Measurements from ENCODE around the gene CERS5.

Gene CERS5

DNA sequence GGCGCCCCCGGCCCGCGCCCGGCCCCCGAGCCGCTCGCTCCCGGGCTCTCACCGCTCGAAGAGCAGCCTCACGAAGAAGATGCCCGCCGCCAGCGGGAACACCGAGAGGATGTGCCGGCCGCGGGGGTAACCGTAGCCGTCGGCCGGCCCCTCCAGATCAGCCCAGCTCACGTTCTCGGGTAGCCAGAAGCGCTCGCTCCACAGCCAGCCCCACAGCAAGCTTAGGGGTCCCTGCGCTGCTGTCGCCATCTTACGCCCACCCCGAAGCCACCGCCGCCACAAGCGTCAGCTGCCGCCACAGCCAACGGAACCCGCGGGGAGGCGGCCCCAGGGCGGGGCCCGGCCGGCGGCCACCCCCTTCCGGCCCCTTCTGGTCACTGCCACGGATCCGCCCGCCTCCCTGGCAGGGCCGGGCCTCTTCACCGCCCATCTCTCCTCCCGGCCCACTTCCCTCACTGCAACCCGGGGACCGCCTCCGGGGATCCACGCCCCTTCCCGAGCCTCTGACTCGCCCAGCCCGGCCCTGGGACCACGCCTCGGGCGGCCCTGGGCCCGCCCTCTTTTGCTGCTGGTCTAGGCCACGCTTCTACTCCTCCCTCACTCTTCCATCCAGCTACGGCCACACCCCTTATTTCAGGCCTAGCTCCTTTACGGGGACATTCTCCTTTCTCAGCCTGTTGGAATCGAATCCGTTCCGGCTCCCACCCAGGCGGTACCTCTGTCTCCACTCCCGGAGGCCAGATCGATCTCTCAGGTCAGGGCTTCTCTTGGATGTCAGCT is at the start of gene CERS5:
Gene CERS5, minus strand, starts transcription at position 321 of the 780 bp plus-strand sequence. Its CDS starts 72 bp downstream, at position 249.
- DNase-seq, result peak; percentile 95

- DNase-seq, result no peak
Observed at GRCh38 chr12:50215033-50215432, 47.9 kb upstream of the CERS5 start.

- DNase-seq, result no peak
Observed at GRCh38 chr12:50214018-50214417, 46.8 kb upstream of the CERS5 start.

DNA sequence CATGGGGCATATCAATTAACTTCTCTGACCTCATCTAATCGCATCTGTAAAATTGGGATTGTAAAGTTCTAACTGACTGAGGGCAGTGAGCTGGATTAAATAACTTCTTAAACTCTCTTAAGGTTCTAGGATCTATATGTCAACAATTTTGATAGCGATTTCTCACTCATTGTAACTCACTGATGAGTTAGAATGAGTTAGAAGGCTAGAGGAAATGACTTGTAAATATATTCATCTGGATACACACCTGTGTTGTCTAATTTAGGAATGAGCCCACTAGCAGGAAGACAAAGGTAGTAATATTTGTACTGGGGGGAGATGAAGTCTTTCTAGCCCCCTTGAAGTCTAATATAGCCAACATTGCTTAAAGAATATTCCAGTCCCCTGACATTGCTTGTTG is 46.3 kb upstream of the CERS5 start:
- DNase-seq, result no peak

DNA sequence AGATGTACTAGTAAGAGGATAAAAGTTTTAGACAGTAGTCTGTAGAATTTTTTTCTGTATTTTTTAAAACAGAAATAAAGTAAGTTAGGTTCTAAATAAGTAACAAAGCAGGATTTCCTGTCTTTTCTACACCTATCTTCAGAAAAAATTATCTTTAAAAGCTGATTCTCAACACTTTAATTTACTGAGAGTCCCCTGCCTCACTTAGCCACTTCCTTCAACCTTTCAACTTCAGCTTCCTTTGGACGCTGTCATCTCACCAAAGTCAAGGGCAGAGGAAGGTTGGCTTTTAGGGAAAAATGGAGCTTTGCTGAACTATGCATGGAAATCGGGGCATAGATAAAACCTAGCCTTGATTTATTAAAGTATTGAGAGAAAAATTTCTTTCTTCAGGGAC is 44.9 kb upstream of the CERS5 start:
- DNase-seq, result no peak

DNA sequence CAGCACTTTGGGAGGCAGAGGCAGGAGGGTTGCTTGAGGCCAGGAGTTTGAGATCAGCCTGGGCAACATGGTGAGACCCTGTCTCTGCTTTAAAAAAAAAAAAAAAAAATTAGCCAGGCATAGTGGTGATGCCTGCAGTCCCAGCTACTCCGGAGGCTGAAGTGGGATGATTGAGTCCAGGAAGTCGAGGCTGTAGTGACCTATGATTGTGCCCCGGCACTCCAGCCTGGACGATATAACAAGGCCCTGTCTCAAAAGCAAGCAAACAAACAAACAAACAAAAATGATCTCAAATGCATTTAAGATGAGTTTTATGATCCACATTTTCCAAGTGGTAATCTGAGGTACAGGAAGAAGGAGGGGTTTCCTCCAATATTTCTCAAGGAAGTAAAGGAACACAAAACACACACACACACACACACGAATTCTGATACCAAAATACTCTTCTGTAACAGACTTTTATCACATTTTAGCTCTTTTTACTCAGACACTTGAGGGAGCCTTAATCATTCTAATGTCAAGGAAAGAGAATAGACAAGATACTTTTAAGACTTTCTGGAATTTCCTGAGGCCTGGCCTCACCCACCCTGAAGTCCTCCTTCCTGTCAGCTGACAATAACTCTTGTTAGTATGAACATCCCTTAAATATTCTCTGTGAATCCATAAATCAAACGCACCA is 44.4 kb upstream of the CERS5 start:
- no peak for DNase-seq

GRCh38 chr12:50207424-50207823 is 40.3 kb upstream of the CERS5 start:
- no peak for DNase-seq

GRCh38 chr12:50205648-50206047 is 38.5 kb upstream of the CERS5 start:
- DNase-seq, result no peak

- DNase-seq, result no peak
Observed at GRCh38 chr12:50203691-50204090, 36.5 kb upstream of the CERS5 start.

DNA sequence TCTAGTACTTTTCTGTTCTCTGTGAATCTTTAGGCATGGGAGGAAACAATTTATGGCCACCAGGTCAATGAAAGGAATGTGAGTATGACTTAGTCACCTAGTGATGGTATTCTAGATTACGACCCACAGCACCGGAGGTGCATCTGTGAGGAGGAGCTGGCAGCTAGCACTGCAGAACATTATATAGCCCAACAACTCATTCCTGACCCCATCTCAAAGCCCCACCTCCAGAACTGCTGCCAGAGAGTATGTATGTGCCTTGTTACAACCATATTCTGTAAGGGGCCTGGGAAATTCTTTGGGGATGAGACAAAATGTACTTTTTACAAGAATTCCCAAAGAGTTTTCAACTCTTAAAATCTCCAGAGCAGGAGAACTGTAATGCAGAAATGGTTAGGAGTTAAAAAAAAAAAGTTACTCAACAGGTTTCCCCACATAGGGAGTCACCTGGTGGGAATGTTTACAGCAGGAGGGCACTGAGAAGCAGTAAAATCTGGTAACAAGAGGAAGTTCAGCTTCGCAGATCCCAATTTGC is 34.9 kb upstream of the CERS5 start:
- no peak for DNase-seq

GRCh38 chr12:50200552-50201273 is 33.5 kb upstream of the CERS5 start:
- no peak for DNase-seq

DNA sequence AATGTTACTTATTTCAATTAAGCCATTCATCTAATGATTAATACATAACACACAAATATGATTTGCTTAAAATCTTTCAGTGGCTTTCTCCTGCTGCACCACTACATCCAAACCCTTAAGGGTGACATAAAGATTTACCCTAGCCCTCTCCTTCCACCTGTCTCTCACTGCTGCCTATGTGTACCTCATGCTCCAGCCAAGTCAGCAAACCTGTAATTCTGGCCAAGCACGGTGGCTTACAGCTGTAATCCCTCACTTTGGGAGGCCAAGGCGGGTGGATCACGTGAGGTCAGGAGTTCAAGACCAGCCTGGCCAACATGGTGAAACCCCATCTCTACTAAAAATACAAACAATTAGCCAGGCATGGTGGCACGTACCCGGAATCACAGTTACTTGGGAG is 31.7 kb upstream of the CERS5 start:
- DNase-seq, result no peak

DNA sequence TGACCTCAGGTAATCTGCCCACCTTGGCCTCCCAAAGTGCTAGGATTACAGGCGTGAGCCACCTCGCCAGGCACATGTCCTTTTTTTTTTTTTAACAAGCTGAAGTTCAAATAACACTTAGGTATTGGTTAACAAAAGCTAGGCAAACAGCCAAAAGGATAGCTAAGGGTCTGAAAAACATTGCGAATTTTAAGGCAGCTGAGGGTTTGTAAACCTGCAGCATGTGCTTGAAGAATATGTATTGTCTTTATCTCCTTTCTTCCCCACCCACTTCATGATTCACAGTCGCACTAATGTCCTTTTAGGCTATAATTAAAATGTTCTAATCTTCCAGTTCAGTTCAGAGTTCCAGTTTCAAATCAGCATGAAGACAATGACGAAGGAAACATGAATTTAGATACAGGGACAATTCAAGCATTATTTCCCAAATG is 30.1 kb upstream of the CERS5 start:
- DNase-seq, result no peak

GRCh38 chr12:50196537-50196936 is 29.4 kb upstream of the CERS5 start:
- no peak for DNase-seq

GRCh38 chr12:50195832-50196231 is 28.7 kb upstream of the CERS5 start:
- DNase-seq, result no peak

GRCh38 chr12:50192908-50193307 is 25.7 kb upstream of the CERS5 start:
- no peak for DNase-seq

- DNase-seq, result no peak
Observed at GRCh38 chr12:50192236-50192635, 25.1 kb upstream of the CERS5 start.

GRCh38 chr12:50190859-50191258 is 23.7 kb upstream of the CERS5 start:
- no peak for DNase-seq

- no peak for DNase-seq
Observed at GRCh38 chr12:50188875-50189575, 21.9 kb upstream of the CERS5 start.

DNA sequence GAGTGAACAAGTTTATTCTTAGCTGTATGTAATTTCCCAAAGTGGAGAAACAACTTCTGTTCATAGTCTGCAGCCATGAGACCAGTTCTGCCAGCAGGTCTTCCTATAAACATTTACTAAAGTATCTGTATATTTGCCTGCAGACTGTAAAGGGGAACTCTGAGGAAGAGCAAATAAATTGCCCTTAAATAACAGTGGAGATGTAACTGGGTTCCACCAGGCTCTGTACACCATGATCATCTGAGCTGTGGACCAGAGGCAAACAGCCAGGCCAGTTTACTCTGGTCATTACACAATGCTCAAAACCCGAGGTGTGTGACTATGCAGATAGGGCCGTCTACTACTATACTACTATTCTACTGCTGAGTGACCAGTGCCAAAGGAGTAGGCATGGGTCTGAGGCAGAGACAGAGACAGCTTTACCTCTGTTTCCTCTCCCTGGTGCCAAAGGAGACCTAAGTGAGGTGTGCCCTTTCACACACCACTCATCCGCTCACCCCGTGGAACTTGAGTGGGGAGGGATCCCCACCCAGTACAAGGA is 21.1 kb upstream of the CERS5 start:
- DNase-seq, result no peak

DNA sequence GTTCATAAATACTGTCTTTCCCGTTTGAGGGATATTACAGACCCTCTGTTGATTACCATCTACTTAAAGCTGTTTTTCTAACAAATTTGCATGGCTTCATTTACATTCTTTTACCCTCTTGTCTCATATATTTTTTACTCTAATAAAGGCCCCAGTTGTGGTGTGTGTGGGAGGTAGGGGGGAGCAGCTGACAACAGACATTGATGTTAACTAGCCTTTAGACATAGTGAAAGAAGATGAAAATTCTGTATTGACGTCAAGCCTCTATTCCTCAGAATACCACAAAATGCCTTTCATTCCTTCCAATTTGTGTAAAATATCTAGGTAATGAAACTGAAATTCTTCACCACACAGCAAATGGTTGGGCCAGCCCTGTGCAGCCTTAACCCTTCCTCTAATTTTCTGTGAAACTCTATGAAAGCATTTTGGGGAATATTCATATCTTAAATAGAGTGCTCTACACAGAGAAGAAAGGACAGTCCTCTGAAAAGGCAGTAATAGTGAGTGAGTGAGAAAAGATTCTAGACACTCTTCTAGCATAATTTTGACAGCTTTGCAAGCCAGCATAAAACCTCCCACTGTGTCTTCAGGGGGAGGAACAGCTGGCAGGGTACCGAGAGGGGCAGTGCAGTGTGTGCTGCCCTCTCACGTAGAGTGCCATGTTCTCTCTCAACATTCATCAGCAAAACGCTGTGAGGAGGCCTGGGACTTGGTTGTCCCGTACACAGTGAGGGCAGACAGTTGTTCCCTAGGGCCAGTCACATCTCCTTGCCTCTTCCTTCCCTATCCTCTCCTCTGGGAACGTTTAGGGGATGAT is 20.1 kb upstream of the CERS5 start:
- DNase-seq, result no peak

- DNase-seq, result no peak
Observed at GRCh38 chr12:50186681-50187080, 19.5 kb upstream of the CERS5 start.
